Mammary epithelial cell (primary cell): ENCODE measurements around the gene AKAP8L.

Experiments
- CTCF ChIP-seq, 2 donors: IDR thresholded peaks in 1 of 2; conservative IDR thresholded peaks in 1 of 2; 2 replicates each; pipeline ENCODE4 v1.5.1; 2011 to 2012; ENCODE audit warnings: inconsistent platforms in 2 of 2, low read length in 2 of 2, mild to moderate bottlenecking in 2 of 2, control low read depth in 1 of 2, low read depth in 1 of 2; ENCODE audit not compliant: insufficient read depth in 1 of 2; ENCODE audit errors: extremely low read depth in 1 of 2
- EZH2 ChIP-seq: IDR thresholded peaks from 2 replicates; pipeline ENCODE4 v1.6.1; 2012; ENCODE audit warnings: low read length, inconsistent platforms, borderline replicate concordance

GRCh38 chr19:15404780-15405211 lies 14.0 kb downstream of the AKAP8L start:
- TF ChIP-seq CTCF (conservative IDR thresholded peaks at IDR 0.05 in 1 of 2, IDR thresholded peaks at IDR 0.05 in 1 of 2; ENCODE audit: extremely low read depth in 1 of 2, insufficient read depth in 1 of 2, low read depth in 1 of 2, low read length in 2 of 2) = no peak
- TF ChIP-seq EZH2 = no peak
